ENCODE measurements around the gene ADAMTSL3.

DNA sequence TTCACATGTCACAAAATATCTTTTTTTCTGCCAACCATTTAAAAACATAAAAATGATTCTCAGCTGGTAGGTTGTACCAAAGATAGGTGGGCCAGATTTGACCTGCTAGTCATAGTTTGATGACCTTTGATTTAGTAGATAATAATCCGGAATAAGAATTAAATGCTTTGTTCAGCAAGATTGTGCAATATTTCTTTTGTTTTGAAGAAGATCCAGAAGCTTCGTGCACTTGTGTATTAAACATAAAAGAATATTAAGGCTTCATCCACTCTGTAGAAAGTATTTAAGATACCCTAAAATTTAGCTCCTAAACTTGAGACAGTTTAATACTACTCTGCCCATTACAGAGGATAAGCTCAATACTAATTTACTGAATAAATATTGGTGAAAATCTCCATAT, 258.4 kb downstream of the ADAMTSL3 start:
- TF ChIP-seq, protein P1, sequence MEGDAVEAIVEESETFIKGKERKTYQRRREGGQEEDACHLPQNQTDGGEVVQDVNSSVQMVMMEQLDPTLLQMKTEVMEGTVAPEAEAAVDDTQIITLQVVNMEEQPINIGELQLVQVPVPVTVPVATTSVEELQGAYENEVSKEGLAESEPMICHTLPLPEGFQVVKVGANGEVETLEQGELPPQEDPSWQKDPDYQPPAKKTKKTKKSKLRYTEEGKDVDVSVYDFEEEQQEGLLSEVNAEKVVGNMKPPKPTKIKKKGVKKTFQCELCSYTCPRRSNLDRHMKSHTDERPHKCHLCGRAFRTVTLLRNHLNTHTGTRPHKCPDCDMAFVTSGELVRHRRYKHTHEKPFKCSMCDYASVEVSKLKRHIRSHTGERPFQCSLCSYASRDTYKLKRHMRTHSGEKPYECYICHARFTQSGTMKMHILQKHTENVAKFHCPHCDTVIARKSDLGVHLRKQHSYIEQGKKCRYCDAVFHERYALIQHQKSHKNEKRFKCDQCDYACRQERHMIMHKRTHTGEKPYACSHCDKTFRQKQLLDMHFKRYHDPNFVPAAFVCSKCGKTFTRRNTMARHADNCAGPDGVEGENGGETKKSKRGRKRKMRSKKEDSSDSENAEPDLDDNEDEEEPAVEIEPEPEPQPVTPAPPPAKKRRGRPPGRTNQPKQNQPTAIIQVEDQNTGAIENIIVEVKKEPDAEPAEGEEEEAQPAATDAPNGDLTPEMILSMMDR (IDR thresholded peaks at IDR 0.05), result no peak
- no peak for TF ChIP-seq POLR2A (IDR thresholded peaks at IDR 0.05)

Measured in suprapubic skin (tissue), 3 donors.